GM21367 (cell line): ENCODE data around the gene ATG101.

Source experiments
- ATAC-seq: cut with Tn5 transposase; IDR thresholded peaks from one replicate; pipeline ENCODE4 v1.9.1; 2021; ENCODE audit not compliant: unreplicated experiment

Gene ATG101

GRCh38 chr12:52069327-52070184 is at the start of gene ATG101:
ATG101 (plus strand) TSS chr12:52069978; CDS start chr12:52073651, 3,673 bp downstream.
- peak; percentile 87 for ATAC-seq

- no peak for ATAC-seq
These were observed 49.0 kb upstream of the ATG101 start for GRCh38 chr12:52020539-52021336.

- ATAC-seq: no peak
These were observed 47.0 kb upstream of the ATG101 start for GRCh38 chr12:52022841-52023181.

DNA sequence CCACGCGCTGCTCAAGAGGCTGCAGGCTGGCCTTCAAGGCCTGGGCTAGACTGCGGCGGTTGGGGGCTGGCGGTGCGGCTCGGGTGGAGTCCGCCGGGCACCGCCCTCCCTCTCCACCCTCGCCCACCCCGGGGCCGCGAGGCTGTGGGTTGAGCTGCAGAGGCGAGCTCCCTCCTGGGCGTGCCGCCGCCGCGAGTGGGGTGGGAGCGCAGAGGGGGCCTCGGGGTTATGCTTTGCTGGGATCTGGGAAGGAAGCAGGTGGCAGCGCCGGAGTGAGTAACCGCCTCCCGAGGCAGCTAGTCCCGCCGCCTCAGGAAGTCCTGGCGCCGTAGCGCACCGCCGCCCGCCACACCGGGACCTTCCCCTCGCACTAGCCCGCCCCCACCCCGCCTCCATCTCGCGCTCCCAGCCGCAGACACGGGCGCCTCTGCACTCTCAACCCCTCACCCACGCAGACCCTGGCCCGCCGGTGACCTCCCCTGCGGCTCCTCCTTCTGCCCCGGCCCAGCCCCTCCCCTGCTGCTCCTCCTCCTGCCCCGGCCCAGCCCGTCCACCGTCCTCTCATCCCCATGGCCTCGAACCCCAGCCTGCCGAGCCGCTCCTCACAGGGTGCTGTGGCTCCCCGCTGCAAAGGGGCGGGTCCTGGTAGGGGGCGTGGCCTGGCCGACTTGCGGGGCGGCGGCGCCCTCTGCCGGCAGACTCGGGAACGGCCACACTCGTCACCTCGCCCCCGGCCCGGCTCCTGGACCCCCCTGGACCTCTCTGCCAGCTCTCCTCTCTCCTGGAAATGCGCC is 46.4 kb upstream of the ATG101 start:
- ATAC-seq: no peak

GRCh38 chr12:52023976-52024688 is 45.6 kb upstream of the ATG101 start:
- ATAC-seq: no peak

DNA sequence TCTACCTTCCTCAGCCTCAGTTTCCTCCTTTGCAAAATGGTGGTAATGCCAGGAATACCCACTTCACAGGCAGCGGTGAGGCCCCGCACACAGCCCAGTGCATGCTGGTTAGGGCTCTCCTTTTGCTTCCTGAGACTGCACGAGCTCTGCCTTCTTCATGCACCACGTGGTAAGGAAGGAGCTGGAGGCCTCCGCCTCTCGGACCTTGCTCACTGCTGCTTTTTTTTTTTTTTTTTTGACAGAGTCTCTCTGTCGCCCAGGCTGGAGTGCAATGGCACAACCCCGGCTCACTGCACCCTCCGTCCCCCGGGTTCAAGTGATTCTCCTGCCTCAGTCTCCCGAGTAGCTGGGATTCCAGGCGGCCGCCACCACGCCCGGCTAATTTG is 44.9 kb upstream of the ATG101 start:
- ATAC-seq: no peak

DNA sequence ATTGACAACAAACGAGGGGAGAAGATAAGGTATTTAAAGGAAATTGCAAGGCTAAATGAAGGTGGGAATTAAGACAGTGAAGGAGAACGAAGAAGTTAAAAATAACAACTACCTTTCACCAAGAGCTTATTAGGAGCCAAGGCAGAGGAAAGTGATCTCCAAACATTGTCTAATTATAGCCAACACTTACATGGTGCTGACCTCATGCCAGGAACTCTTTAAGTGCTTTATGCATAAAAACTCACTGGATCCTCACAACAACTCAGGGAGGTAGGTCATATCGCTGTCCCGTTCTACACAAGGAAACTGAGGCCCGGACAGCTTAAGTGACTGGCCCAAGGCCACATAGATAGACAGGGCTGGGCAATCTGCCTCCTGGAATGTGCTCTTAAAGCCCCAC is 43.5 kb upstream of the ATG101 start:
- ATAC-seq: no peak

- no peak for ATAC-seq
These were observed 42.5 kb upstream of the ATG101 start for GRCh38 chr12:52027085-52027843.

- no peak for ATAC-seq
These were observed 40.1 kb upstream of the ATG101 start for GRCh38 chr12:52029685-52030084.

GRCh38 chr12:52032446-52032803 is 37.4 kb upstream of the ATG101 start:
- ATAC-seq: no peak

GRCh38 chr12:52032804-52033445 is 36.9 kb upstream of the ATG101 start:
- ATAC-seq: peak; percentile 79

DNA sequence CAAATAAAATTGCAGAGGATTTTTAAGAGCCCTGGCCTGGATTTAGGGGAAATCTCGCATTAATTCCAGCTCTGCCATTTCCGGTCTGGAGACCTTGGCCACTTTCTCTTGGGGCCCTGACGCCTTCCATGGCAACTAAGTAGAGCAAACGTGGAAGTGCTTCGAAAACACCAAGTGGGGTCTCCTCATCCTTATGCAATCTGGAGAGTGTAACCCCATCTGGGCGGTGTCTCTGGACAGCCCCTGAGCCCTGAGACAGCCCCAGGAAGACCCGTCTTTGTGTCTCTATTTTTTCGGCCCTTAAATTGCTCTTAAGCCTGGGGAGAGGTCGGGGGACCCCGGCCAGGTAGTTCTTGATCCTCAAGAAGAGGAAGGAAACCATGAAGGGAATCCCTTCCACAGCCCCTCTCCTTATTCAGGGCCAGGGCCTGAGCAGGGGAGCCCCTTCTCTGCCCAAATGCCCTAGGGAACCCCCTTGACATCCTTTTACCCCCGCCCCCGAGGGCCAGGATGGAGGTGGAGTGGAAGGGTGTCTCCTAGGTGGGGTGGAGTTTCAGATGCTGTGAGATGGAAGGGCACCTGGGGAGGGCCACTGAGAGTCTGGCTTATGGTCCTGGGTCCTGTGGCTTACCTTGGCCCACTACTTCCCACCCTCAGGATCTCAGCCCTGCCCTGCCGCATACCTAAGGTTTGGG is 36.2 kb upstream of the ATG101 start:
- ATAC-seq: no peak

DNA sequence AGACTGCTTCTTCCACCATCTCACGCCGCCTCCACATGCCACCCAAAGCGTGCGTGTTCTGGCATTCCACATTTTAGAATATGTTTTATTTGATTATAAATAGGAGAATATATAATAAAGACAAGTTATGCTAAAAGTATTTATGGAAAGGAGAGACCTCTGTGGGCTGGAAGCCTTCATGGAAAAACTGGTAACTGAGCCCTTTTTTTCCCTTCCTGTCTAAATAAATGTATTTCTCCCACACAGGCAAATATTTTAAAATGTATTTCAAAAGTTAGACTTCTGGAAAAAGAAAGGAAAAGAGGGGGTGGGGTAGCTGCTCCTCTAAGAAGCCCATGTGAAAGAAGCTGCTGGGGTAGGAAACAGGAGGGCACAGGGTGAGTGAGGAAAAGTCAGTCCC is 34.6 kb upstream of the ATG101 start:
- no peak for ATAC-seq

- no peak for ATAC-seq
These were observed 33.9 kb upstream of the ATG101 start for GRCh38 chr12:52035926-52036325.

- no peak for ATAC-seq
These were observed 33.1 kb upstream of the ATG101 start for GRCh38 chr12:52036587-52037171.

- ATAC-seq: no peak
These were observed 32.4 kb upstream of the ATG101 start for GRCh38 chr12:52037248-52037861.

DNA sequence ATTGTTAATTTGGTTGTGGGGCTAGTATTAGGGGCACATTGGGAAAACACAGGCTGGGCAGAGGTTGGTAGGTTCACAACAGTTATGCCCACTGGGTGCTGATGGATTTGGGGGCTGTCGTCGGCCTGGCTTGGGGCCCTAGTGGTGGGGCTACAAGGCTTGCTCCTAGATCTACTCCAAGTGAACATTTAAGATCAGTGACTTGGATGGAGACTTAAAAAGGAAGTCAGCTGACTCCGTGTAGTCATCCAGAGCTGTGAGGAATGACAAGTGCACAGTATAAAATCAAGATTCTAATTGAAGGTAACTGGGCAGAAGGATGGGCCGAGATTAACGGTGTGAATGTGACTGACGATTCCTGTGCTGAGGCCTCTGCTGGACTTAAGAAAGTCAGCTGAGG is 31.3 kb upstream of the ATG101 start:
- no peak for ATAC-seq

GRCh38 chr12:52041035-52041434 is 28.7 kb upstream of the ATG101 start:
- no peak for ATAC-seq
